DND-41 (cell line): ENCODE data around the gene GATAD2B.

Source experiments
- ATAC-seq: fragments of 200-7000 bp; cut with Tn5 transposase; 3 replicates; pipeline ENCODE4 v1.9.1; 2021; ENCODE audit warnings: low read depth; ENCODE audit not compliant: insufficient read depth
- DNase-seq: peaks from one replicate; pipeline ENCODE4 v3.0.0-alpha.2; 2020
- H2AFZ ChIP-seq: 2 replicates; pipeline ENCODE4 v1.6.0; 2012; ENCODE audit warnings: low read depth, low read length
- H3K27ac ChIP-seq: 2 replicates; pipeline ENCODE4 v1.5.1; 2012; ENCODE audit warnings: low read length, inconsistent platforms
- H3K27me3 ChIP-seq: fragments of 200-600 bp; sonication (generic); 2 replicates; pipeline ENCODE4 v1.6.0; 2012; ENCODE audit warnings: low read length, mild to moderate bottlenecking, inconsistent platforms; ENCODE audit not compliant: insufficient read depth, poor library complexity
- H3K36me3 ChIP-seq: 2 replicates; pipeline ENCODE4 v1.5.1; 2012; ENCODE audit warnings: low read length, inconsistent platforms; ENCODE audit not compliant: insufficient read depth
- H3K4me1 ChIP-seq: 2 replicates; pipeline ENCODE4 v1.5.1; 2012; ENCODE audit warnings: mild to moderate bottlenecking, low read length; ENCODE audit not compliant: insufficient read depth
- H3K4me2 ChIP-seq: 2 replicates; pipeline ENCODE4 v1.6.0; 2012; ENCODE audit warnings: mild to moderate bottlenecking, moderate library complexity, low read length, inconsistent platforms; ENCODE audit not compliant: insufficient read depth
- H3K4me3 ChIP-seq, 2 experiments: fragments of 200-600 bp in 1 of 2; shearing (Covaris generic) in 1 of 2; 2 replicates each; pipeline ENCODE4 v1.5.1; 2012 to 2016; ENCODE audit warnings: inconsistent platforms in 2 of 2, low read length in 2 of 2, mild to moderate bottlenecking in 2 of 2, low read depth in 1 of 2, moderate library complexity in 1 of 2
- H3K79me2 ChIP-seq: 2 replicates; pipeline ENCODE4 v1.6.0; 2012; ENCODE audit warnings: low read length, inconsistent platforms; ENCODE audit not compliant: insufficient read depth
- H3K9ac ChIP-seq: 2 replicates; pipeline ENCODE4 v1.6.0; 2012; ENCODE audit warnings: low read depth, mild to moderate bottlenecking, inconsistent platforms, low read length, moderate library complexity
- H3K9me3 ChIP-seq: 2 replicates; pipeline ENCODE4 v1.5.1; 2012; ENCODE audit warnings: low read length, moderate library complexity, mild to moderate bottlenecking, inconsistent platforms; ENCODE audit not compliant: insufficient read depth, severe bottlenecking
- H4K20me1 ChIP-seq: 2 replicates; pipeline ENCODE4 v1.6.0; 2012; ENCODE audit warnings: low read length; ENCODE audit not compliant: insufficient read depth
- EZH2 ChIP-seq: IDR thresholded peaks from 3 replicates; pipeline ENCODE4 v1.6.1; 2012; ENCODE audit warnings: borderline replicate concordance, low read depth, mild to moderate bottlenecking, moderate library complexity, low read length, inconsistent platforms; ENCODE audit not compliant: severe bottlenecking
- TF ChIP-seq, protein P1 (sequence below): IDR thresholded peaks from 2 replicates; pipeline ENCODE4 v1.5.1; 2012; ENCODE audit warnings: borderline replicate concordance, low read length, moderate library complexity, mild to moderate bottlenecking; ENCODE audit not compliant: poor library complexity, severe bottlenecking; ENCODE audit errors: extremely low read depth

Gene GATAD2B

DNA sequence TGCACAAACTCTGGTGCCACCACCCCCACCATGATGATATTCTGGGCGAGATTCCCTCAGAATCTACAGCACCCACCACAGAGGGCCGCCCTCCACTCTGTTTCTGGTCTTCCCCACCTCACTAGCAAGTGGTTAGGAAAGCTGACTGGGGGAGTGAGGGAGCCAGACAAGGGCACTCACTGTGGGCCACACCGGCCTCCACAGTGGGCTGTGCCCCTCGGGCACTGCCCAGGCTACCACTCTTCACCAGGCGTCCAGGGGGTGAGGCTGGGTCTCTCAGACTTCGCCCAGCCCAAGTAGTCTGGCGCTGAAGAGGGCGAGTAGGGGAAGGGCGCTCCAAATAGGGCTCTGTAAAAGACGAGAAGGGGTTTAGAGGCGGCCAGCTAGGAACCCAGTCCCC lies 11.2 kb upstream of the GATAD2B start:
- Histone ChIP-seq H3K4me1 (no peaks in the 10 kb centered on the region), H3K27me3 (no peaks in the 10 kb centered on the region), H2AFZ (no peak overlapping the region), H3K79me2 (no peaks in the 10 kb centered on the region), H3K4me2 (no peak overlapping the region), H4K20me1 (no peaks in the 10 kb centered on the region), H3K36me3 (peaks cover 77% of the 10 kb centered on the region), H3K9me3 (no peaks in the 10 kb centered on the region), H3K27ac (no peak overlapping the region), H3K9ac (no peak overlapping the region), H3K4me3 (no peak overlapping the region)
- no peak for ATAC-seq
- no peak for DNase-seq
- TF ChIP-seq, protein P1, sequence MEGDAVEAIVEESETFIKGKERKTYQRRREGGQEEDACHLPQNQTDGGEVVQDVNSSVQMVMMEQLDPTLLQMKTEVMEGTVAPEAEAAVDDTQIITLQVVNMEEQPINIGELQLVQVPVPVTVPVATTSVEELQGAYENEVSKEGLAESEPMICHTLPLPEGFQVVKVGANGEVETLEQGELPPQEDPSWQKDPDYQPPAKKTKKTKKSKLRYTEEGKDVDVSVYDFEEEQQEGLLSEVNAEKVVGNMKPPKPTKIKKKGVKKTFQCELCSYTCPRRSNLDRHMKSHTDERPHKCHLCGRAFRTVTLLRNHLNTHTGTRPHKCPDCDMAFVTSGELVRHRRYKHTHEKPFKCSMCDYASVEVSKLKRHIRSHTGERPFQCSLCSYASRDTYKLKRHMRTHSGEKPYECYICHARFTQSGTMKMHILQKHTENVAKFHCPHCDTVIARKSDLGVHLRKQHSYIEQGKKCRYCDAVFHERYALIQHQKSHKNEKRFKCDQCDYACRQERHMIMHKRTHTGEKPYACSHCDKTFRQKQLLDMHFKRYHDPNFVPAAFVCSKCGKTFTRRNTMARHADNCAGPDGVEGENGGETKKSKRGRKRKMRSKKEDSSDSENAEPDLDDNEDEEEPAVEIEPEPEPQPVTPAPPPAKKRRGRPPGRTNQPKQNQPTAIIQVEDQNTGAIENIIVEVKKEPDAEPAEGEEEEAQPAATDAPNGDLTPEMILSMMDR, result no peak
- TF ChIP-seq EZH2, result no peak

DNA sequence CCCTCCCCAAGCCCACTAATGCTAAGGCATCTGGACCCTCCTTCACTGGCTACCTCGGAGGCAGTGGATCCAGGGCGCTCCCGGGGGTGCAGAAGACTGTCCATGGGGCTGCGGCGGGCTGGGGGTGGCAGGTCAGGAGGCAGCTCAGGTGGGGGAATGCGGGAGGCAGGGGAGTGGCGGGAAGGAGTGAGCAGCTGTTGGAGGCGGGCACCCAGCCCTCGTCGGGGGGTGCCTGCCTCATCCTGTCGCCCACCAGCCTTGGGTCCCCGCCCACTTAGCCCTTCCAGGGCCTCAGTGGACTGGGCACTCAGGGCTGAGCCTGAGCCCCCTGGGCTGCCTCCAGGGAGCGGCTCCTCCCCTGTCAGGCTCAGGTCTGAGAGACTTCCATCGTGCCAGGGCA lies 10.7 kb upstream of the GATAD2B start:
- no peak for DNase-seq
- Histone ChIP-seq H3K4me3 (no peak overlapping the region), H3K36me3 (peaks cover 74% of the 10 kb centered on the region), H3K9me3 (no peaks in the 10 kb centered on the region), H2AFZ (no peak overlapping the region), H3K4me1 (no peaks in the 10 kb centered on the region), H3K27me3 (no peaks in the 10 kb centered on the region), H3K27ac (no peak overlapping the region), H3K9ac (no peak overlapping the region), H3K79me2 (no peaks in the 10 kb centered on the region), H3K4me2 (no peak overlapping the region), H4K20me1 (no peaks in the 10 kb centered on the region)
- ATAC-seq, result no peak
- TF ChIP-seq, protein P1, result no peak
- TF ChIP-seq EZH2, result no peak

DNA sequence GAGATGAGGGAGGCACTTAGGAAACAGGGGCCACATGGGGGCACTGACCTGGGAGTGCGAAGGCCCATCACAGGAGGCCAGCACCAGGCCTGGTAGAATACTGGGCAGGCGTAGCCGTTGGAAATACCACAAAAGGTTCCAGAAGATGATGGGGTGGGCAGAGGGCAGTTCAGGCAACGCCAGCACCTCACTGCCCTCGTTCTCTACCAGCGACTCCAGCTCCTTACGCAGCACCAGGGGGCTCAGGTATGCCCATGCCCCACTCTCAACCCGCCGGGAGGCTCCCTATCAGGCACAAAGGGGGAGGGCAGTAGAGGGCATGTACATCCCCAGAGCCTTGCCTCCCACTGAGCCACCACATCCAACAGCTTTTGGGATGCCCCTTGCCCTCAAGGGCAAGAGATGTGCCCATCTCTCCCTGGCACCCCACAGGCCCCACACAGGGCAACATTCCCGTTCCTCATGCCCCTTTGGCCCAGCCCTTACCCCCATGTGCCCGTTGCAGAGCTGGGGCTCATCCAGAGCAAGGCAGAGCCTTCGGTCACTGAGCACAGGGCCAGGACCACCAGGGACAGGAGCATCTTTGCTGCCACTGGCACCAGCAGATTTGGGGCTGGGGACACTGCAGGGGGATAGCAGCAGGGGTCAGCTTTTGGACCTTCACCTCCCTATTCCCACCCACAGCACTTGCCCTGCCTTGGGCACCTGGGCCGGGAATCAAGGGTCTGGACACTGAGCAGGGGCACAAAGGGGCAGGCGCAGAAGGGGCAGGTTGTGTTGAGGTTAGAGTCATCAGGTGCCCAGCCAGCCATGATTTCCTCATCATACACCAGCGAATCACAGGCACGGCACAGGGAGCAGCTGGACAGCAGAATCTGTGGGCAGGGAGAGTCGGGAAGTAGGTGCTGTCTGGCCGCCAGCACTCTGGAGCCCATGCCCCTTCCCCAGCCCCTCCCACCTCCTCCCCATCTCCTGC lies 9.7 kb upstream of the GATAD2B start:
- no peaks in the 10 kb centered on the region for H4K20me1 ChIP-seq
- no peaks in the 10 kb centered on the region for H3K27me3 ChIP-seq
- H3K9me3 ChIP-seq, result no peaks in the 10 kb centered on the region
- TF ChIP-seq EZH2, result no peak
- TF ChIP-seq, protein P1, result no peak
- H3K27ac ChIP-seq, result no peak overlapping the region
- no peak overlapping the region for H3K4me3 ChIP-seq
- H2AFZ ChIP-seq, result no peak overlapping the region
- no peak overlapping the region for H3K4me2 ChIP-seq
- DNase-seq (no peak), ATAC-seq (no peak)
- H3K9ac ChIP-seq, result no peak overlapping the region
- H3K36me3 ChIP-seq, result peaks cover 68% of the 10 kb centered on the region
- H3K4me1 ChIP-seq, result no peaks in the 10 kb centered on the region
- H3K79me2 ChIP-seq, result no peaks in the 10 kb centered on the region
